GM18519 (cell line): Measurements from ENCODE around the gene SP7.
"Not testable (repeated sequence)": the region's sequence is repeated elsewhere in the genome, so short reads cannot be mapped to it uniquely, and the experiment has no call there.

Experiments used
- ATAC-seq: cut with Tn5 transposase; IDR thresholded peaks from one replicate; pipeline ENCODE4 v1.9.1; 2021; ENCODE audit warnings: mild to moderate bottlenecking, moderate library complexity; ENCODE audit not compliant: unreplicated experiment, low FRiP score

SP7 gene

GRCh38 chr12:53324113-53324778 is 11.9 kb downstream of the SP7 start:
- no peak for ATAC-seq

GRCh38 chr12:53320352-53321195 is 15.6 kb downstream of the SP7 start:
- no peak for ATAC-seq

- ATAC-seq, result no peak
Observed at GRCh38 chr12:53313996-53314395, 22.2 kb downstream of the SP7 start.

GRCh38 chr12:53308276-53308675 is 27.9 kb downstream of the SP7 start:
- no peak for ATAC-seq

GRCh38 chr12:53306826-53307225 is 29.3 kb downstream of the SP7 start:
- no peak for ATAC-seq

GRCh38 chr12:53302903-53303302 is 33.3 kb downstream of the SP7 start:
- ATAC-seq, result no peak

GRCh38 chr12:53300187-53300586 is 36.0 kb downstream of the SP7 start:
- no peak for ATAC-seq

- ATAC-seq, result peak; percentile 57
Observed at GRCh38 chr12:53299454-53300180, 36.5 kb downstream of the SP7 start, which contains the start of gene MYG1. Gene MYG1, plus strand, starts transcription at chr12:53299695. Its CDS starts 43 bp downstream, at chr12:53299738.

GRCh38 chr12:53299101-53299453 is 37.1 kb downstream of the SP7 start:
- no peak for ATAC-seq

- ATAC-seq, result no peak
Observed at GRCh38 chr12:53298164-53298563, 38.0 kb downstream of the SP7 start.

- not testable (repeated sequence) for ATAC-seq
Observed at GRCh38 chr12:53297106-53297505, 39.0 kb downstream of the SP7 start.

GRCh38 chr12:53295891-53296219 is 40.3 kb downstream of the SP7 start:
- ATAC-seq, result no peak

GRCh38 chr12:53295070-53295890 is 40.9 kb downstream of the SP7 start, which contains the start of gene PFDN5:
Gene PFDN5, plus strand, starts transcription at chr12:53295542. Its CDS starts 26 bp downstream, at chr12:53295568.
- peak; percentile 80 for ATAC-seq

- ATAC-seq, result no peak
Observed at GRCh38 chr12:53292426-53292825, 43.7 kb downstream of the SP7 start.

- no peak for ATAC-seq
Observed at GRCh38 chr12:53290661-53291060, 45.5 kb downstream of the SP7 start.

GRCh38 chr12:53289891-53290290 is 46.3 kb downstream of the SP7 start:
- ATAC-seq, result no peak

GRCh38 chr12:53288322-53288721 is 47.8 kb downstream of the SP7 start:
- no peak for ATAC-seq

GRCh38 chr12:53287741-53288216 is 48.4 kb downstream of the SP7 start:
- no peak for ATAC-seq

- no peak for ATAC-seq
Observed at GRCh38 chr12:53286448-53286847, 49.7 kb downstream of the SP7 start.

GRCh38 chr12:53279888-53280498 is 56.2 kb downstream of the SP7 start:
- no peak for ATAC-seq
